CD4-positive, alpha-beta T cell treated with Interleukin-17A for 1 hour (primary cell): ENCODE measurements around the gene HOXC6.

ENCODE experiments used
- DNase-seq: peaks from one replicate; pipeline ENCODE4 v3.0.0-alpha.2; 2020

The HOXC6 gene

GRCh38 chr12:54016478-54016964, 11.7 kb upstream of the HOXC6 start:
- no peak for DNase-seq

DNA sequence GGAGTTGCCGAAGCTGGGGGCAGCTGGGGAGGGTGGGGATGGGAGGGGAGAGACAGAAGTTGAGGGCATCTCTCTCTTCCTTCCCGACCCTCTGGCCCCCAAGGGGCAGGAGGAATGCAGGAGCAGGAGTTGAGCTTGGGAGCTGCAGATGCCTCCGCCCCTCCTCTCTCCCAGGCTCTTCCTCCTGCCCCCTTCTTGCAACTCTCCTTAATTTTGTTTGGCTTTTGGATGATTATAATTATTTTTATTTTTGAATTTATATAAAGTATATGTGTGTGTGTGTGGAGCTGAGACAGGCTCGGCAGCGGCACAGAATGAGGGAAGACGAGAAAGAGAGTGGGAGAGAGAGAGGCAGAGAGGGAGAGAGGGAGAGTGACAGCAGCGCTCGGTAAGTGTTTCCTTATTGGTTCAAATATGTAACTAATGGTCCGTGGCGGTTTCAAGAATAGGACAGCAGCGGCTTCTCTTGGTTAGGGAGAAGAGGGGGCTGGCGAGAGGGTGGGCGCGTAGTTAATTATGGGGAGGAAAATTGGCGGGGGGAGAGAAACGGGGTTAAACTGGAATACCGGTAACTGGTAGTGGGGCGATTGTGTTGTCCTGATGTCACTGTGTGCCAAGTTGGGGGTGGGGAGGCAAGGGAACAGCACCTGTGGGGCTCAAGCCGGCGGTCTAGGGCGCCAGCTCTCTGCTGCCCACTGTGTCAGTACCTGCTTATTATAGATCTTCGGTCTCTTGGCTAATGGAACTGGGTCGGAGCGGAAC, 11.0 kb upstream of the HOXC6 start:
- DNase-seq: no peak

DNA sequence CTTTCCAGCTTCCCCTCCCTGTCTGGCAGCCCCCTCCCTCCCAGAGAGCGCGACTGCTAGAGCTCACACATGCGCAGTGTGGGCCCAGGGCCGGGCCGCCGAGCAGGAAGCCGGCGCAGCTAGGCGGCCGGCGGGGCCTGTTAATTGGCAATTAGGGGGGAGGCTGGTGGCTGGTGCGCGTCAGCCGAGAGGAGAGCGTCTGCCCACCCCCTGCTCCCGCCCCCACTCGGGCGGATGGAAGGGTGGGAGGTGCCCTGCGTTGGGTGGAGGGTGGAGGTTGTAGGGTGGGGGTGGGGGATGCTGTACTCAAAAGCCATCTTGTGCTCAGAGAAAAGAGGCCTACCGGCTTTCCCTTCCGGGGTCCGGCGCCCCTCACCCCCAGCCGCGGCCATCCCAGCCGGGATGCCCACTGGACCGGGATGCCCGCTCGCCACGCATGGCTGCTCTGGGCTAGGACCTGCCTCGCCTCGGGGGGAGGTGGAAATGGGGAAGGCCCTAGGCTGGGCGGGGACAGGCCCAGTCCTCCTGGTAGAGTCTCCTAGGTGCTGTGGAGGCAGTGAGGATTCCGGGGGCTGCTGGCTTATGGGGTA, 10.3 kb upstream of the HOXC6 start:
- DNase-seq: peak; percentile 83

- DNase-seq: no peak
These were observed 9.7 kb upstream of the HOXC6 start for GRCh38 chr12:54018468-54018984.

- no peak for DNase-seq
These were observed 9.0 kb upstream of the HOXC6 start for GRCh38 chr12:54019091-54019811.

- no peak for DNase-seq
These were observed 8.2 kb upstream of the HOXC6 start for GRCh38 chr12:54019924-54020590.

- DNase-seq: no peak
These were observed 7.4 kb upstream of the HOXC6 start for GRCh38 chr12:54020591-54021405.

DNA sequence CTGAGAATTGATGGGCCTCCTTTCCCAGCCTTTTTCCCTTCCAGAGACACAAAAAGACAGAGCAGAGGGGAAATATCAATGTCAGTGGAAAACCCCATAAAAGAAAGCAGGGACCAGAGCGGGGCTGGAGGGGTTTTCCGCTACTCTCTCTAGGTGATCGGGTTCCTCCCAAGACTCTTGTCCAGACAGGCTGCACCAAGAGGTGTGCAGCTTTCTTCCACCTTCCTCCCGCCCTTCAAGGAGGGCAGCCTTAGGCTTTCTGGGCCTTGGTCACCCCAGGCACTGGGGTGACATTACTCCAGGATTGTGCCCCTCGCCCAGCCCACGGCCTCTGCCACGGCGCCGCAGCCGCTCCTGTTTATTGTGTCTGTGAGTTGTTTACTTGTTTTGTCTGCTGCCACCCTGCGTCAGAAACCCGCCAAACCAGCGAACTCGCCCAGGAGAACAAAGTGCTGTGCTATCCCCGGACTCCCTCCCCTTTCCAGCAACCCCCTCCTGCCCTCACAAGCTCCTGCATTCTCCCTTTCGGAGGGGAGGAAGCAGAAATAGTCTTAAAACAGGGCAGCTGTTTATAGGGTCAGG, 6.7 kb upstream of the HOXC6 start:
- no peak for DNase-seq

GRCh38 chr12:54022960-54023884, 5.0 kb upstream of the HOXC6 start:
- DNase-seq: no peak

DNA sequence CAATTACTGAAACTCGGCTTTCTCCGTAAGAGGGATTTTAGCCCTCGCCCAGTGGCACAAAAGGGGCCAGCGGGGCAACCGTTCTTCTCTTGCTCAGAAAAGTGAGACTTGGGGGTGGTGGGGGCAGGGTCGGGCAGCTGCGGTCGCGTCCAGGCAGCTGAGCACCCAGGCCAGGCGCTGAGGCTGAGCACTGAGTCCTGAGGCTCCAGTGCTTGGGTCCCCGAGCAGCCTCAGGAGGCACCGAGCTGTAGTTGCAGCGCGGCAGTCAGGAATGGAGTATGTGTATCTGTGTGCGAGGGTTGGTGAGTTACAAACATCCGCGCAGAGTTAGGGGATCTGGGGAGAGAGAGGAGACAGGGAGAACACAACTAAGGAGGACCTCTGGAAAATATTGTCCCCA, 4.1 kb upstream of the HOXC6 start:
- DNase-seq: no peak

GRCh38 chr12:54024581-54025305, 3.5 kb upstream of the HOXC6 start:
- DNase-seq: no peak

DNA sequence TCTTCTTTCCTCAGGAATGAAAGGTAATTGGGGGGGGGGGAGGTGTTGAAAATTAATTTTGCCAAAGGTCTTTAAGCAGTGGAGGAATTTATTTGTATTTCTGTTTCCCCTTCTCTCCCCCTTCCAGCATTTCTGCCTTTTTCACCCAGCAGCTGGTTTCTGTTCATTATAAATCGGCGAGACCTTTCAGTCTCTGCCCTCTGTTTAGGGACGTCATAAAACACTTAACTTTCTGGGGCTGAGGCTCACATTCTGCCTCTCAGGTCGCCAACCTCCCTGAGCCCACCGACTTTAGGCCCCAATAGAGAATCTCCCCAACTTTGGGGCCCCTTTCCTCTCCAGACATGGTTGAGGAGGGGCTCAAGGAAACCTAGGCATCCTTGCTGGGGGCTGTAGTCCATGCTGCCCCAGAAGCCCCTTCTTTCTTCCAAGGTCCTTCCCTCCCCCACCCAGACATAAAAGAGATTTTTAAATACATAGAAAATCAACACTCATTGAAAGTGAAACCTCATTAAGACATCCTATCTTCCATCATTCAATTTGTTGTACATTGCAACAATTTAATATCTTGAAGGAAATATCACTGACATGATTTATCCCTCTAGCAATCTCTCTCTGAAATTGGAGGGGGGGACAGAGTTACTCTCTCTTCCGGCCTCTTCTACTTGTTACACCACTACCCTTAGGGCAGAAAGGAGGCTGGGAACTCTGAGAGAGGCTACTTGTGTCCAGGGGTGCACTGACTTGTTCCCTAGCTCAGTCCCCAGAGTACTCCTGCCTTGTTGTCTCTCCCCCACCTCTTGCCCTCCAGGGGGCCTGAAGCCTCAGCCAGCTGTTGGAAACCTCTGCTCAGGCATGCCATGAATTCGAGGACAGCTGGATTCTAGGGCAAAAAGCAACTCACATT, 2.5 kb upstream of the HOXC6 start:
- DNase-seq: no peak

GRCh38 chr12:54026640-54027441, 1.4 kb upstream of the HOXC6 start:
- no peak for DNase-seq

DNA sequence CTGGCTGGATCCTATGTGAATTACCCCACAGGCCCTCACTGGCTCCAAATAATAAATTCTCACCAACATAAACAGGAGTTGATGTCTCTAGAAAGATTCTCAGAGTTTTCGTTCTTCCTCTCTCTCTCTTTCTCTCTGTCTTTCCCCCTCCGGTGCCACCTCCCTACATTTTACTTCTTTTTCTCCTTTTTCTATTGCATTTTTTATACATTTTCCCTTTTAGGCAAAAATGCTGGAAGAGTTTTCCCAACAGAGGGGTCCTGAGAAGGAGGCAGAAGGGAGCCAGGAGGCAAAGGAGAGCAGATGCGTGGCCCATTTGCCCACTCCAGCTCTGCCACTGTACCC, 826 bp upstream of the HOXC6 start:
- no peak for DNase-seq

DNA sequence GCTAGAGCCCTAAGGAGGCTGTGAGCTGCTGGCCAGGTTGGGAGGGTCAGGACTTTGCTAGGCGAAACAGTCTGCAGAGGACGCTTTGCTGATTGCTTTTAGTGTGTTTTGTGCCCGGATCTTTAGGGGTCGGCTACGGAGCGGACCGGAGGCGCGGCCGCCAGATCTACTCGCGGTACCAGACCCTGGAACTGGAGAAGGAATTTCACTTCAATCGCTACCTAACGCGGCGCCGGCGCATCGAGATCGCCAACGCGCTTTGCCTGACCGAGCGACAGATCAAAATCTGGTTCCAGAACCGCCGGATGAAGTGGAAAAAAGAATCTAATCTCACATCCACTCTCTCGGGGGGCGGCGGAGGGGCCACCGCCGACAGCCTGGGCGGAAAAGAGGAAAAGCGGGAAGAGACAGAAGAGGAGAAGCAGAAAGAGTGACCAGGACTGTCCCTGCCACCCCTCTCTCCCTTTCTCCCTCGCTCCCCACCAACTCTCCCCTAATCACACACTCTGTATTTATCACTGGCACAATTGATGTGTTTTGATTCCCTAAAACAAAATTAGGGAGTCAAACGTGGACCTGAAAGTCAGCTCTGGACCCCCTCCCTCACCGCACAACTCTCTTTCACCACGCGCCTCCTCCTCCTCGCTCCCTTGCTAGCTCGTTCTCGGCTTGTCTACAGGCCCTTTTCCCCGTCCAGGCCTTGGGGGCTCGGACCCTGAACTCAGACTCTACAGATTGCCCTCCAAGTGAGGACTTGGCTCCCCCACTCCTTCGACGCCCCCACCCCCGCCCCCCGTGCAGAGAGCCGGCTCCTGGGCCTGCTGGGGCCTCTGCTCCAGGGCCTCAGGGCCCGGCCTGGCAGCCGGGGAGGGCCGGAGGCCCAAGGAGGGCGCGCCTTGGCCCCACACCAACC, 1.5 kb downstream of the HOXC6 start:
- no peak for DNase-seq

DNA sequence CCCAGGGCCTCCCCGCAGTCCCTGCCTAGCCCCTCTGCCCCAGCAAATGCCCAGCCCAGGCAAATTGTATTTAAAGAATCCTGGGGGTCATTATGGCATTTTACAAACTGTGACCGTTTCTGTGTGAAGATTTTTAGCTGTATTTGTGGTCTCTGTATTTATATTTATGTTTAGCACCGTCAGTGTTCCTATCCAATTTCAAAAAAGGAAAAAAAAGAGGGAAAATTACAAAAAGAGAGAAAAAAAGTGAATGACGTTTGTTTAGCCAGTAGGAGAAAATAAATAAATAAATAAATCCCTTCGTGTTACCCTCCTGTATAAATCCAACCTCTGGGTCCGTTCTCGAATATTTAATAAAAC, 2.2 kb downstream of the HOXC6 start:
- no peak for DNase-seq

DNA sequence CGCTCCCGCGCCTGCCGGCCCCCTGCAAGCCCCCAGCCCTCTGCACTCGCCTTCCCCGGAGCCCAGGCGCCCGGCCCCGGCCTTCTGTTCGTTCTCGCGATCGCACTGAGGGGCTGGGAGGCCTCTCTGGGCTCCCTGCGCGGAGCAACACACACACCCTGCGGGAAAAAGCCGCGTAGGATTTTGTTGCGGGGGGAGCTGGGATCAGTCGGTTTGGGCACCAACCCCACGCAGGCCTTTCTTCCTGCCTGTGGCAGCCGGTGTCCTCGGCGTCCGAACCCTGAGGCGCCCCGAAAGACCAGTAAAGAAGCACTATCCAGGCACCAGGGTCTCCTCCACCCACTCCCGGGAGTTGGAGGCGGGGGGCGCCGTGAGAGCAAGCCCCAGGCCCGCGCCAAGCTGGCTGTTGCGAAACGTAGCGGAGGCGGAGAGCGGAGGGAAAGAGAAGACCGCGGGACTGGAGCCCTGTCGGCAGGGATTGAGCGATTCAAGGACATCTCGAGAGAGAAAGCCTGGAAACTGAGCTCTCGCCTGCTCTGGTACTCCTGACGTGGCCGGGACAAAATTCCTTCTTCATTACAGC, 2.7 kb downstream of the HOXC6 start:
- no peak for DNase-seq
